NCI-H2196 treated with DMSO at 0.1 percent for 48 hours (cell line): ENCODE measurements around the gene ADRA2B.

Source experiments
- DNase-seq: peaks from one replicate; lab custom pipeline; 2025; ENCODE audit not compliant: unreplicated experiment; lab: John Stamatoyannopoulos, UW

ADRA2B gene

GRCh38 chr2:96106991-96107707 lies 9.2 kb downstream of the ADRA2B start:
- DNase-seq: no peak

GRCh38 chr2:96105994-96106715 lies 10.2 kb downstream of the ADRA2B start:
- DNase-seq: no peak

- no peak for DNase-seq
Measured at GRCh38 chr2:96105152-96105915, 11.0 kb downstream of the ADRA2B start.

GRCh38 chr2:96104487-96104861 lies 11.9 kb downstream of the ADRA2B start:
- DNase-seq: no peak

GRCh38 chr2:96103761-96104486 lies 12.4 kb downstream of the ADRA2B start:
- no peak for DNase-seq

GRCh38 chr2:96103187-96103601 lies 13.2 kb downstream of the ADRA2B start:
- DNase-seq: no peak

GRCh38 chr2:96102596-96103186 lies 13.7 kb downstream of the ADRA2B start:
- DNase-seq: no peak

- no peak for DNase-seq
Measured at GRCh38 chr2:96100893-96101304, 15.5 kb downstream of the ADRA2B start.

GRCh38 chr2:96099861-96100798 lies 16.2 kb downstream of the ADRA2B start:
- no peak for DNase-seq

GRCh38 chr2:96098900-96099590 lies 17.3 kb downstream of the ADRA2B start:
- no peak for DNase-seq

- DNase-seq: no peak
Measured at GRCh38 chr2:96097951-96098823, 18.2 kb downstream of the ADRA2B start.

GRCh38 chr2:96097441-96097840 lies 18.9 kb downstream of the ADRA2B start:
- DNase-seq: no peak

GRCh38 chr2:96095116-96095636 lies 21.2 kb downstream of the ADRA2B start:
- DNase-seq: no peak

- no peak for DNase-seq
Measured at GRCh38 chr2:96093528-96093927, 22.8 kb downstream of the ADRA2B start.

GRCh38 chr2:96092951-96093350 lies 23.4 kb downstream of the ADRA2B start:
- DNase-seq: no peak

- no peak for DNase-seq
Measured at GRCh38 chr2:96092573-96092877, 23.8 kb downstream of the ADRA2B start.

- no peak for DNase-seq
Measured at GRCh38 chr2:96091711-96092572, 24.4 kb downstream of the ADRA2B start.
